HS-27A (cell line): ENCODE results near the gene PCDHB2.
"Not testable (repeated sequence)": the region's sequence is repeated elsewhere in the genome, so short reads cannot be mapped to it uniquely, and the experiment has no call there.

Experiments
- DNase-seq: peaks from one replicate; pipeline ENCODE4 v3.0.0-alpha.2; 2012; ENCODE audit warnings: low read depth, missing footprints

Gene PCDHB2

DNA sequence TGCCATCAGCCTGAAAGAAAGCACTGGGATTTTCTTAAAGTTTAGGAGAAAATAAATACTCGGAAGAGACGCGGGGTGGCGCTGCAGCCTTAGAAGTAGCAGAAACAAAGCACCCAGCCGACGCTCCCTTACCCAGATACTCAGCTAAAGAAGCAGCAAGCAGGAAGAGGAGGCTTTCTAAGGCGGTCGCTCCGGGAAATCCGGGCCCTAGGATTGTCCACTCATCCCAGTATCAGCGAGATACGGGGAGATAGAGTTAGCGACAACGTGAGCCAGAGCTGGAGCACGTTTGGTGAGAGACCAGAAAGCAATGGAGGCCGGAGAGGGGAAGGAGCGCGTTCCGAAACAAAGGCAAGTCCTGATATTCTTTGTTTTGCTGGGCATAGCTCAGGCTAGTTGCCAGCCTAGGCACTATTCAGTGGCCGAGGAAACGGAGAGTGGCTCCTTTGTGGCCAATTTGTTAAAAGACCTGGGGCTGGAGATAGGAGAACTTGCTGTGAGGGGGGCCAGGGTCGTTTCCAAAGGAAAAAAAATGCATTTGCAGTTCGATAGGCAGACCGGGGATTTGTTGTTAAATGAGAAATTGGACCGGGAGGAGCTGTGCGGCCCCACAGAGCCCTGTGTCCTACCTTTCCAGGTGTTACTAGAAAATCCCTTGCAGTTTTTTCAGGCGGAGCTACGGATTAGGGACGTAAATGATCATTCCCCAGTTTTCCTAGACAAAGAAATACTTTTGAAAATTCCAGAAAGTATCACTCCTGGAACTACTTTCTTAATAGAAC, at the start of gene PCDHB2:
PCDHB2 (plus strand) TSS at position 135 of the 782 bp plus-strand sequence; CDS start at position 311, 176 bp downstream.
- DNase-seq = no peak

- DNase-seq = no peak
Measured at GRCh38 chr5:141050622-141051520, 43.5 kb upstream of the PCDHB2 start, which contains the start of gene PCDHB1. PCDHB1 (plus strand) TSS chr5:141051374; CDS start chr5:141051471, 97 bp downstream.

DNA sequence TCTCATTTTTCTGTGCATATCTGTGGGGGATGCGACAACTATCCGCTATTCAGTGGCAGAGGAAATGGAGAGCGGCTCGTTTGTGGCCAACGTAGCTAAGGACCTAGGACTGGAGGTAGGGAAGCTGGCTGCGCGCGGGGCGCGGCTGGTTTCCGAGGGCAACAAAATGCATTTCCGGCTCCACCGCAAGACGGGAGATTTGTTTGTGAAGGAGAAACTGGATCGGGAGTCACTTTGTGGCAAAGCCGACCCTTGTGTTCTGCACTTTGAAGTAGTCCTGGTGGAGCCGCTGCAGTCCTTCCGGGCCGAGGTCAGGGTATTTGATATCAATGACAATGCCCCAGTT, 42.9 kb upstream of the PCDHB2 start:
- no peak for DNase-seq

DNA sequence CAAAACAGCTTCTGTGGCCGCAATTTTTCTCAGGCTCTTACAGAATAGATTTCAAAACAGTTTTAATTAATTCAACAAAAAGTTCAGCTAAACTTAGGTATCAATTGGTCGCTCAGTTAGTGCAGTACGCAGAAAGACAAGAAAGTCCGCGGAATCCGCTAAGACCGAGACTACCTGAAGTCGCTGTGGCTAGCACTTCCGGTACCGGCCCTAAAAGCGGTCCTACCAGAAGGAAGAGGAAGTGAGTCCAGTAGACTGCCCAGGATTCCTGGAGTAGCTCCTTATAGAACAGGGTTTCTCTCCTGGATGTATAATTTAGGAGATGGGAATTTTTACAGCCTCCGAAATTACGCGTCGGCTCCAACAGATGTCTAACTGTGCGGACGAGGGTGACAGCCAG, 16.6 kb upstream of the PCDHB2 start:
- DNase-seq = no peak

GRCh38 chr5:141082228-141082627, 12.2 kb upstream of the PCDHB2 start:
- no peak for DNase-seq

GRCh38 chr5:141084487-141084989, 9.9 kb upstream of the PCDHB2 start:
- DNase-seq = no peak

DNA sequence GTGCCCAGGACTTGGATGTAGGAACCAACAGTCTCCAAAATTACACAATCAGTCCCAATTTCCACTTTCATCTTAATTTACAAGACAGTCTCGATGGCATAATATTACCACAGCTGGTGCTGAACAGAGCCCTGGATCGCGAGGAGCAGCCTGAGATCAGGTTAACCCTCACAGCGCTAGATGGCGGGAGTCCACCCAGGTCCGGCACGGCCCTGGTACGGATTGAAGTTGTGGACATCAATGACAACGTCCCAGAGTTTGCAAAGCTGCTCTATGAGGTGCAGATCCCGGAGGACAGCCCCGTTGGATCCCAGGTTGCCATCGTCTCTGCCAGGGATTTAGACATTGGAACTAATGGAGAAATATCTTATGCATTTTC, 837 bp downstream of the PCDHB2 start:
- no peak for DNase-seq

GRCh38 chr5:141096181-141096580, 1.8 kb downstream of the PCDHB2 start:
- not testable (repeated sequence) for DNase-seq

DNA sequence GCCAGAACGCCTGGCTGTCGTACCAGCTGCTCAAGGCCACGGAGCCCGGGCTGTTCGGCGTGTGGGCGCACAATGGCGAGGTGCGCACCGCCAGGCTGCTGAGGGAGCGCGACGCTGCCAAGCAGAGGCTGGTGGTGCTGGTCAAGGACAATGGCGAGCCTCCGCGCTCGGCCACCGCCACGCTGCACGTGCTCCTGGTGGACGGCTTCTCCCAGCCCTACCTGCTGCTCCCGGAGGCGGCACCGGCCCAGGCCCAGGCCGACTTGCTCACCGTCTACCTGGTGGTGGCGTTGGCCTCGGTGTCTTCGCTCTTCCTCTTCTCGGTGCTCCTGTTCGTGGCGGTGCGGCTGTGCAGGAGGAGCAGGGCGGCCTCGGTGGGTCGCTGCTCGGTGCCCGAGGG, 2.2 kb downstream of the PCDHB2 start:
- DNase-seq = not testable (repeated sequence)

DNA sequence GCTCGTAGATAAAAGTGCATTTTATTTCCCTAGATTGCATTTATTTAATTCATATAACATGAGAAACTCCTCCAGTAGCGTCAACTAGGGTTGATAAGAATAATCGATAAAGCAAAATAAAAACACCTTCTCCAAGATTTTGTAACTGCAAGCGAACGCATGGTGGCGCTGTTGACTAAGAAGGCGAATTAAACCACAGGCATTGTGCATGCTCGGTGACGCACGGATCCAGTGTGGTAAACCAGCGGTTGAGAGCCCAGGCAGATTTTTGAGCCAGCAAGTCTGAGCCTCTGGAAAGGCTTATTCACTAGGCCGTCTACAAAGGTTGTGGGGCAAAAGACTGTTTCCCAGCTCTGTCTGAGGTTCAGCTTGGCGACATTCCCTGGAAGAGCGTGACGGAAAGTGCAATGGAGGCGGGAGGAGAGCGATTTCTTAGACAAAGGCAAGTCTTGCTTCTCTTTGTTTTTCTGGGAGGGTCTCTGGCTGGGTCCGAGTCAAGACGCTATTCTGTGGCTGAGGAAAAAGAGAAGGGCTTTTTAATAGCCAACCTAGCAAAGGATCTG, 5.9 kb downstream of the PCDHB2 start, which contains the start of gene PCDHB3:
PCDHB3 (plus strand) TSS at position 231 of the 563 bp plus-strand sequence; CDS start at position 408, 177 bp downstream.
- no peak for DNase-seq

- no peak for DNase-seq
Measured at GRCh38 chr5:141101059-141101458, 6.6 kb downstream of the PCDHB2 start.

DNA sequence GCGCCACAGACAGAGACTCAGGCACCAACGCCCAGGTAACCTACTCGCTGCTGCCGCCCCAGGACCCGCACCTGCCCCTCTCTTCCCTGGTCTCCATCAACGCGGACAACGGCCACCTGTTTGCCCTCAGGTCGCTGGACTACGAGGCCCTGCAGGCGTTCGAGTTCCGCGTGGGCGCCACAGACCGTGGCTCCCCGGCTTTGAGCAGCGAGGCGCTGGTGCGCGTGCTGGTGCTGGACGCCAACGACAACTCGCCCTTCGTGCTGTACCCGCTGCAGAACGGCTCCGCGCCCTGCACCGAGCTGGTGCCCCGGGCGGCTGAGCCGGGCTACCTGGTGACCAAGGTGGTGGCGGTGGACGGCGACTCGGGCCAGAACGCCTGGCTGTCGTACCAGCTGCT, 7.7 kb downstream of the PCDHB2 start:
- DNase-seq = not testable (repeated sequence)

DNA sequence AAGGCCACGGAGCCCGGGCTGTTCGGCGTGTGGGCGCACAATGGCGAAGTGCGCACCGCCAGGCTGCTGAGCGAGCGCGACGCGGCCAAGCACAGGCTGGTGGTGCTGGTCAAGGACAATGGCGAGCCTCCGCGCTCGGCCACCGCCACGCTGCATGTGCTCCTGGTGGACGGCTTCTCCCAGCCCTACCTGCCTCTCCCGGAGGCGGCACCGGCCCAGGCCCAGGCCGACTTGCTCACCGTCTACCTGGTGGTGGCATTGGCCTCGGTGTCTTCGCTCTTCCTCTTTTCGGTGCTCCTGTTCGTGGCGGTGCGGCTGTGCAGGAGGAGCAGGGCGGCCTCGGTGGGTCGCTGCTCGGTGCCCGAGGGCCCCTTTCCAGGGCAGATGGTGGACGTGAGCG, 8.1 kb downstream of the PCDHB2 start:
- DNase-seq = not testable (repeated sequence)

- DNase-seq = no peak
Measured at GRCh38 chr5:141105350-141105749, 10.9 kb downstream of the PCDHB2 start.

DNA sequence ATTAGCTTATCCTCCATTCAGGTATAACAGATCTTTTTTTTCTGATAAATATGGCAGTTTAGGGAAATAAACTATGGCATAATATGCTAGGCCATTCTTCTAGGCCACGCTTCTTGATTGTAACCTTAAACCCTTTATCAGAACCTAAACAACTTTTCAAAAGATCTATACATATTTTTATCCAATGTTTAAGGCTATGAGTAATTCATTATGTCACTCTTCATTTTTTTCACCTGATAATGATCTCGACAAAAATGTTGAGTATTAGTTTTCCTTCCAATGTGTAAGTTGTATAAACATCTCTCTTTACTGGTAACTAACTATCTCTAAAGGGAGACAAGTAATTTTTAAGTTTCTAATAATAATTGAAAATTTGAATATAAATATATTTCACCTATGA, 24.8 kb downstream of the PCDHB2 start:
- no peak for DNase-seq

DNA sequence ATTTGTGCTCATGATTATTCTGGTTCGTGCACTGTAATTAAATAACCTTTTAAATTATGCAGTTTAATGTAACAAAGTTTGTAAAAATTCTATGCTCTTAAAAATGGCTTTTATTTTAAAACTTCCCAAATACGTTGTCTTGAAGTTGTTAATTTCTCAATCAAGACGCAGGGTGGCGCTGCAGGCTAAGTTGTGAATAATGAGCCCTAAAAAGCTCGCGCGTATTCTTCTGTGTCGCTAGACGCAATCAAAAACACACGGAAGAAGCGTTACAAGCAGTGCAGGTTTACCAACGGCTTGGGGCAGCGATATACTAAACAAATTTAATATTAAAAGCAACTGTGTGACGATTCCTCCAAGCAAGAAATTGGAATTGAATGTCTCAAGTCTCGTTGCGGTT, 27.1 kb downstream of the PCDHB2 start, which contains the start of gene PCDHB4:
PCDHB4 (plus strand) TSS at position 256 of the 400 bp plus-strand sequence. CDS start 181 bp downstream, outside the sequence.
- no peak for DNase-seq

GRCh38 chr5:141121985-141122384, 27.6 kb downstream of the PCDHB2 start:
- no peak for DNase-seq

DNA sequence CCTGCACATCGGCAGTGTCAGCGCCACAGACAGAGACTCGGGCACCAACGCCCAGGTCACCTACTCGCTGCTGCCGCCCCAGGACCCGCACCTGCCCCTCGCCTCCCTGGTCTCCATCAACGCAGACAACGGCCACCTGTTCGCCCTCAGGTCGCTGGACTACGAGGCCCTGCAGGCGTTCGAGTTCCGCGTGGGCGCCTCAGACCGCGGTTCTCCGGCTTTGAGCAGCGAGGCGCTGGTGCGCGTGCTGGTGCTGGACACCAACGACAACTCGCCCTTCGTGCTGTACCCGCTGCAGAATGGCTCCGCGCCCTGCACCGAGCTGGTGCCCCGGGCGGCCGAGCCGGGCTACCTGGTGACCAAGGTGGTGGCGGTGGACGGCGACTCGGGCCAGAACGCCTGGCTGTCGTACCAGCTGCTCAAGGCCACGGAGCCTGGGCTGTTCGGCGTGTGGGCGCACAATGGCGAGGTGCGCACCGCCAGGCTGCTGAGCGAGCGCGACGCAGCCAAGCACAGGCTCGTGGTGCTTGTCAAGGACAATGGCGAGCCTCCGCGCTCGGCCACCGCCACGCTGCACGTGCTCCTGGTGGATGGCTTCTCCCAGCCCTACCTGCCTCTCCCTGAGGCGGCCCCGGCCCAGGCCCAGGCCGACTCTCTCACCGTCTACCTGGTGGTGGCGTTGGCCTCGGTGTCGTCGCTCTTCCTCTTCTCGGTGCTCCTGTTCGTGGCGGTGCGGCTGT, 29.2 kb downstream of the PCDHB2 start:
- not testable (repeated sequence) for DNase-seq

- DNase-seq = no peak
Measured at GRCh38 chr5:141127305-141127704, 32.9 kb downstream of the PCDHB2 start.

GRCh38 chr5:141135030-141135717, 40.8 kb downstream of the PCDHB2 start, which contains the start of gene PCDHB5:
PCDHB5 (plus strand) TSS chr5:141135206; CDS start chr5:141135435, 229 bp downstream.
- no peak for DNase-seq
